GM18508 (cell line): ENCODE measurements around the gene FAM171A1.
"Not testable (repeated sequence)": the region's sequence is repeated elsewhere in the genome, so short reads cannot be mapped to it uniquely, and the experiment has no call there.

ENCODE experiments used
- ATAC-seq: cut with Tn5 transposase; IDR thresholded peaks from one replicate; pipeline ENCODE4 v1.9.1; 2021; ENCODE audit warnings: moderate number of reproducible peaks; ENCODE audit not compliant: insufficient read depth, unreplicated experiment

Gene FAM171A1

GRCh38 chr10:15321431-15322341 lies 49.4 kb downstream of the FAM171A1 start:
- no peak for ATAC-seq

- no peak for ATAC-seq
Observed at GRCh38 chr10:15320522-15321203, 50.4 kb downstream of the FAM171A1 start.

GRCh38 chr10:15320118-15320517 lies 51.0 kb downstream of the FAM171A1 start:
- ATAC-seq, result no peak

GRCh38 chr10:15316871-15317464 lies 54.1 kb downstream of the FAM171A1 start:
- no peak for ATAC-seq

GRCh38 chr10:15316145-15316544 lies 54.9 kb downstream of the FAM171A1 start:
- no peak for ATAC-seq

GRCh38 chr10:15315286-15315685 lies 55.8 kb downstream of the FAM171A1 start:
- no peak for ATAC-seq

GRCh38 chr10:15314482-15315045 lies 56.5 kb downstream of the FAM171A1 start:
- ATAC-seq, result no peak

GRCh38 chr10:15313843-15314242 lies 57.2 kb downstream of the FAM171A1 start:
- ATAC-seq, result no peak

- ATAC-seq, result no peak
Observed at GRCh38 chr10:15313047-15313446, 58.0 kb downstream of the FAM171A1 start.

GRCh38 chr10:15311569-15312280 lies 59.4 kb downstream of the FAM171A1 start:
- ATAC-seq, result no peak

- ATAC-seq, result no peak
Observed at GRCh38 chr10:15310776-15311568, 60.1 kb downstream of the FAM171A1 start.

- ATAC-seq, result no peak
Observed at GRCh38 chr10:15309221-15309620, 61.9 kb downstream of the FAM171A1 start.

- no peak for ATAC-seq
Observed at GRCh38 chr10:15306735-15307280, 64.3 kb downstream of the FAM171A1 start.

- no peak for ATAC-seq
Observed at GRCh38 chr10:15305634-15306033, 65.5 kb downstream of the FAM171A1 start.

- no peak for ATAC-seq
Observed at GRCh38 chr10:15305161-15305560, 65.9 kb downstream of the FAM171A1 start.

- not testable (repeated sequence) for ATAC-seq
Observed at GRCh38 chr10:15302188-15302956, 68.7 kb downstream of the FAM171A1 start.

- ATAC-seq, result no peak
Observed at GRCh38 chr10:15300697-15301096, 70.4 kb downstream of the FAM171A1 start.

GRCh38 chr10:15300145-15300544 lies 70.9 kb downstream of the FAM171A1 start:
- no peak for ATAC-seq
